MM.1S (cell line): ENCODE measurements around the gene TRAP1.

Experiments used
- DNase-seq: peaks from one replicate; pipeline ENCODE4 v3.0.0-alpha.2; 2015
- H2AFZ ChIP-seq: fragments of 300-600 bp; sonication (generic); 2 replicates; pipeline ENCODE4 v1.6.0; 2016; ENCODE audit warnings: antibody characterized with exemption, low read length
- H3F3A ChIP-seq: fragments of 300-600 bp; sonication (generic); 2 replicates; pipeline ENCODE4 v1.6.1; 2016; ENCODE audit warnings: mild to moderate bottlenecking, antibody characterized with exemption, low read length, moderate library complexity, mixed read lengths; ENCODE audit not compliant: insufficient read depth
- H3K27ac ChIP-seq: fragments of 300-600 bp; sonication (generic); 2 replicates; pipeline ENCODE4 v1.5.1; 2016; ENCODE audit warnings: mild to moderate bottlenecking, low read length
- H3K27me3 ChIP-seq: fragments of 300-600 bp; sonication (generic); replicated peaks from 2 replicates; pipeline ENCODE4 v1.6.0; 2016; ENCODE audit warnings: low read length; ENCODE audit not compliant: insufficient read depth
- H3K36me3 ChIP-seq: fragments of 300-600 bp; sonication (generic); replicated peaks from 2 replicates; pipeline ENCODE4 v1.6.1; 2016; ENCODE audit warnings: mild to moderate bottlenecking, low read length, mixed read lengths; ENCODE audit not compliant: insufficient read depth
- H3K4me1 ChIP-seq: fragments of 300-600 bp; sonication (generic); 2 replicates; pipeline ENCODE4 v1.6.1; 2016; ENCODE audit warnings: low read length, mixed read lengths
- H3K4me2 ChIP-seq: fragments of 300-600 bp; sonication (generic); 2 replicates; pipeline ENCODE4 v1.6.0; 2016; ENCODE audit warnings: low read depth, low read length
- H3K4me3 ChIP-seq: fragments of 300-600 bp; sonication (generic); 2 replicates; pipeline ENCODE4 v1.5.1; 2016; ENCODE audit warnings: low read length, mixed read lengths
- H3K79me2 ChIP-seq: fragments of 300-600 bp; sonication (generic); 2 replicates; pipeline ENCODE4 v1.6.1; 2016; ENCODE audit warnings: mixed run types, low read length, mixed read lengths
- H3K9ac ChIP-seq: fragments of 300-600 bp; sonication (generic); 2 replicates; pipeline ENCODE4 v1.6.1; 2016; ENCODE audit warnings: low read length, mixed read lengths
- H3K9me2 ChIP-seq: fragments of 300-600 bp; sonication (generic); replicated peaks from 2 replicates; pipeline ENCODE4 v1.6.1; 2016; ENCODE audit warnings: mild to moderate bottlenecking, low read length, mixed read lengths; ENCODE audit not compliant: insufficient read depth
- H3K9me3 ChIP-seq: fragments of 300-600 bp; sonication (generic); replicated peaks from 2 replicates; pipeline ENCODE4 v1.6.1; 2016; ENCODE audit warnings: mild to moderate bottlenecking, low read length, mixed read lengths; ENCODE audit not compliant: insufficient read depth
- H4K20me1 ChIP-seq: fragments of 300-600 bp; sonication (generic); 2 replicates; pipeline ENCODE4 v1.6.1; 2016; ENCODE audit warnings: mild to moderate bottlenecking, low read length, moderate library complexity, mixed read lengths; ENCODE audit not compliant: insufficient read depth
- CTCF ChIP-seq: fragments of 300-600 bp; sonication (generic); IDR thresholded peaks from 2 replicates; pipeline ENCODE4 v1.5.1; 2016; ENCODE audit warnings: antibody characterized with exemption, low read length, mixed read lengths
- EZH2 ChIP-seq: fragments of 300-600 bp; sonication (generic); optimal IDR thresholded peaks from 2 replicates; pipeline ENCODE3; 2017; ENCODE audit warnings: low read depth, mild to moderate bottlenecking, antibody characterized with exemption, low read length, mixed read lengths
- EZH2phosphoT487 ChIP-seq: fragments of 300-600 bp; sonication (generic); IDR thresholded peaks from 2 replicates; pipeline ENCODE4 v1.6.1; 2018; ENCODE audit warnings: antibody characterized with exemption, low read length

Gene TRAP1

GRCh38 chr16:3673676-3674377 is 43.5 kb downstream of the TRAP1 start:
- Histone ChIP-seq H2AFZ (no peak overlapping the region), H3K27me3 (no peaks in the 10 kb centered on the region), H3K9ac (no peak overlapping the region), H3K79me2 (no peaks in the 10 kb centered on the region), H3K9me2 (no peaks in the 10 kb centered on the region), H3K4me2 (no peak overlapping the region), H3K27ac (no peak overlapping the region), H4K20me1 (no peaks in the 10 kb centered on the region), H3K36me3 (no peaks in the 10 kb centered on the region; the same call in 1 of the 2 replicates), H3K9me3 (no peaks in the 10 kb centered on the region), H3F3A (no peaks in the 10 kb centered on the region), H3K4me1 (no peaks in the 10 kb centered on the region), H3K4me3 (no peak overlapping the region)
- TF ChIP-seq EZH2phosphoT487 (no peak), CTCF (no peak), EZH2 (no peak)
- no peak for DNase-seq

- TF ChIP-seq EZH2phosphoT487 = no peak
- no peak for TF ChIP-seq EZH2
- TF ChIP-seq CTCF = no peak
- H3K27ac ChIP-seq = no peak overlapping the region
- no peaks in the 10 kb centered on the region; the same call in 1 of the 2 replicates for H3K36me3 ChIP-seq
- no peak overlapping the region for H3K9ac ChIP-seq
- H3K4me1 ChIP-seq = no peaks in the 10 kb centered on the region
- no peaks in the 10 kb centered on the region for H3K9me3 ChIP-seq
- no peak overlapping the region for H3K4me2 ChIP-seq
- H4K20me1 ChIP-seq = no peaks in the 10 kb centered on the region
- H3K4me3 ChIP-seq = no peak overlapping the region
- H3K27me3 ChIP-seq = no peaks in the 10 kb centered on the region
- DNase-seq = no peak
- H3K9me2 ChIP-seq = no peaks in the 10 kb centered on the region
- no peak overlapping the region for H2AFZ ChIP-seq
- H3K79me2 ChIP-seq = no peaks in the 10 kb centered on the region
- no peaks in the 10 kb centered on the region for H3F3A ChIP-seq
Observed at GRCh38 chr16:3673201-3673600, 44.1 kb downstream of the TRAP1 start.

- H3K9me3 ChIP-seq = no peaks in the 10 kb centered on the region
- no peak overlapping the region for H2AFZ ChIP-seq
- H3K4me3 ChIP-seq = no peak overlapping the region
- no peaks in the 10 kb centered on the region for H4K20me1 ChIP-seq
- no peaks in the 10 kb centered on the region for H3K9me2 ChIP-seq
- TF ChIP-seq EZH2phosphoT487 (no peak), EZH2 (no peak), CTCF (no peak)
- no peak overlapping the region for H3K27ac ChIP-seq
- no peaks in the 10 kb centered on the region for H3K79me2 ChIP-seq
- no peaks in the 10 kb centered on the region for H3K4me1 ChIP-seq
- DNase-seq = no peak
- no peak overlapping the region for H3K9ac ChIP-seq
- H3F3A ChIP-seq = no peaks in the 10 kb centered on the region
- H3K27me3 ChIP-seq = no peaks in the 10 kb centered on the region
- H3K36me3 ChIP-seq = no peaks in the 10 kb centered on the region; the same call in 1 of the 2 replicates
- H3K4me2 ChIP-seq = no peak overlapping the region
Observed at GRCh38 chr16:3672571-3673041, 44.7 kb downstream of the TRAP1 start.
